A549 (cell line): ENCODE measurements around the gene ZDHHC19. TPM values are rescaled to one million over a fixed set of nuclear protein-coding genes. Genes with fewer than 3 reads are reported as not detected.
A peak's percentile ranks its signal among the peaks of the same experiment; 100 is the strongest.

Experiments used
- ATAC-seq, 2 experiments: fragments of 200-7000 bp in 1 of 2; fragments of >200 bp in 1 of 2; cut with Nextera tagmentation in 1 of 2; cut with Tn5 transposase in 1 of 2; 3 replicates each; pipeline versions ENCODE4 v1.8.0 to v1.9.1; 2018 to 2020; ENCODE audit warnings: mild to moderate bottlenecking in 1 of 2, moderate library complexity in 1 of 2
- CTCF ChIA-PET: fragments of 300-600 bp; sonication (Branson Sonifier 250); formaldehyde crosslinking; extraction: SDS; loops from one replicate; lab custom pipeline; 2021; ENCODE audit warnings: antibody characterized with exemption, inconsistent platforms; lab: Yijun Ruan, JAX
- POLR2A ChIA-PET: fragments of 350-600 bp; formaldehyde crosslinking; extraction: SDS; loops from one replicate; lab custom pipeline; 2021; ENCODE audit warnings: antibody characterized with exemption, inconsistent platforms; lab: Yijun Ruan, JAX
- DNase-seq, 2 experiments: peaks; one replicate each; pipeline versions ENCODE4 v3.0.0 to v3.0.0-alpha.2; 2011 to 2016; ENCODE audit warnings: low read depth in 1 of 2, low spot score in 1 of 2
- FAIRE-seq: peaks from 2 replicates; lab custom pipeline; 2011; peaks lifted over from hg19 to GRCh38; lab: Jason Lieb, UNC
- H3K27ac ChIP-seq, 2 experiments: fragments of >200 bp; sonication (Bioruptor Twin); formaldehyde crosslinking; 3 replicates each; pipeline ENCODE4 v1.5.1; 2016 to 2017
- H3K4me1 ChIP-seq: fragments of >200 bp; sonication (Bioruptor Twin); formaldehyde crosslinking; 3 replicates; pipeline ENCODE4 v1.6.1; 2016
- H3K4me2 ChIP-seq: fragments of >200 bp; sonication (Bioruptor Twin); formaldehyde crosslinking; 3 replicates; pipeline ENCODE4 v1.6.1; 2016
- H3K4me3 ChIP-seq: fragments of >200 bp; sonication (Bioruptor Twin); formaldehyde crosslinking; 3 replicates; pipeline ENCODE4 v1.5.1; 2016
- H3K9me3 ChIP-seq: fragments of >200 bp; sonication (Bioruptor Twin); formaldehyde crosslinking; 3 replicates; pipeline ENCODE4 v1.6.1; 2016
- CBX8 ChIP-seq: fragments of 200-600 bp; sonication (generic); IDR thresholded peaks from 2 replicates; pipeline ENCODE4 v1.6.1; 2016
- CHD2 ChIP-seq: fragments of 150-350 bp; IDR thresholded peaks from 2 replicates; pipeline ENCODE4 v1.6.1; 2014; ENCODE audit warnings: low read length; ENCODE audit not compliant: partially characterized antibody
- EHF ChIP-seq: fragments of 250-450 bp; sonication (Bioruptor Pico); IDR thresholded peaks from 2 replicates; pipeline ENCODE4 v1.5.0; 2020; ENCODE audit warnings: mild to moderate bottlenecking
- FOSL2 ChIP-seq, 2 experiments: fragments of 450-650 bp in 1 of 2; fragments of >200 bp in 1 of 2; sonication (Bioruptor Twin) in 1 of 2; formaldehyde crosslinking; IDR thresholded peaks; 2 replicates each; pipeline versions ENCODE4 v1.5.0 to v1.6.1; 2016 to 2020; ENCODE audit warnings: mild to moderate bottlenecking in 1 of 2, moderate library complexity in 1 of 2
- FOXS1 ChIP-seq: fragments of 250-450 bp; sonication (Bioruptor Pico); IDR thresholded peaks from 2 replicates; pipeline ENCODE4 v1.5.0; 2020; ENCODE audit warnings: mild to moderate bottlenecking, moderate library complexity
- HOXA7 ChIP-seq: fragments of 250-450 bp; sonication (Bioruptor Pico); IDR thresholded peaks from 2 replicates; pipeline ENCODE4 v1.5.0; 2020; ENCODE audit warnings: mild to moderate bottlenecking, moderate library complexity
- HOXB13 ChIP-seq: fragments of 250-450 bp; sonication (Bioruptor Pico); IDR thresholded peaks from 2 replicates; pipeline ENCODE4 v1.5.0; 2020; ENCODE audit warnings: low read depth, mild to moderate bottlenecking, moderate library complexity
- HOXB5 ChIP-seq: fragments of 250-450 bp; sonication (Bioruptor Pico); IDR thresholded peaks from 2 replicates; pipeline ENCODE4 v1.5.0; 2020; ENCODE audit warnings: mild to moderate bottlenecking, moderate library complexity
- JUN ChIP-seq, 2 experiments: fragments of >200 bp; sonication (Bioruptor Twin); formaldehyde crosslinking; IDR thresholded peaks; 2 replicates in 1 of 2; 3 replicates in 1 of 2; pipeline ENCODE4 v1.6.1; 2016 to 2017
- MAFK ChIP-seq: fragments of 450-650 bp; IDR thresholded peaks from 2 replicates; pipeline ENCODE4 v1.6.1; 2014; ENCODE audit not compliant: partially characterized antibody
- MAZ ChIP-seq: fragments of 150-350 bp; IDR thresholded peaks from 2 replicates; pipeline ENCODE4 v1.6.1; 2014; ENCODE audit warnings: antibody characterized with exemption, low read depth, low read length, borderline replicate concordance
- MYC ChIP-seq: IDR thresholded peaks from 2 replicates; pipeline ENCODE4 v1.6.1; 2012; ENCODE audit warnings: mild to moderate bottlenecking, inconsistent platforms, low read length, improper control_type of control experiment, borderline replicate concordance
- NFE2L2 ChIP-seq: fragments of 150-350 bp; conservative IDR thresholded peaks from 2 replicates; pipeline ENCODE4 v1.6.1; 2014; ENCODE audit warnings: low read length
- NR3C1 ChIP-seq: fragments of >200 bp; sonication (Bioruptor Twin); formaldehyde crosslinking; IDR thresholded peaks from 3 replicates; pipeline ENCODE4 v1.6.1; 2017
- PHF8 ChIP-seq: fragments of 200-600 bp; sonication (generic); IDR thresholded peaks from 2 replicates; pipeline ENCODE4 v1.6.1; 2016; ENCODE audit warnings: low read depth, mild to moderate bottlenecking, antibody characterized with exemption, moderate library complexity, borderline replicate concordance
- POLR2A ChIP-seq: IDR thresholded peaks from 2 replicates; pipeline ENCODE4 v1.6.1; 2012; ENCODE audit warnings: mild to moderate bottlenecking, low read length
- POLR2AphosphoS2 ChIP-seq: conservative IDR thresholded peaks from 2 replicates; pipeline ENCODE4 v1.6.1; 2012; ENCODE audit warnings: low read length, improper control_type of control experiment, inconsistent platforms
- RAD21 ChIP-seq, 2 experiments: fragments of >200 bp in 1 of 2; sonication (Bioruptor Twin) in 1 of 2; formaldehyde crosslinking in 1 of 2; IDR thresholded peaks in 1 of 2; conservative IDR thresholded peaks in 1 of 2; 2 replicates in 1 of 2; 3 replicates in 1 of 2; pipeline ENCODE4 v1.6.1; 2012 to 2018; ENCODE audit warnings: inconsistent platforms in 1 of 2
- RCOR1 ChIP-seq: fragments of 150-350 bp; IDR thresholded peaks from 2 replicates; pipeline ENCODE4 v1.6.1; 2014; ENCODE audit warnings: antibody characterized with exemption, low read length, low read depth
- ZC3H11A ChIP-seq: fragments of 450-650 bp; IDR thresholded peaks from 2 replicates; pipeline ENCODE4 v1.6.1; 2014; ENCODE audit warnings: antibody characterized with exemption, mild to moderate bottlenecking
- WGBS: methylation state at CpG from one replicate; pipeline ENCODE4 v1.1.6; 2017; ENCODE audit errors: missing lambda C conversion rate; 5-methylcytosine and 5-hydroxymethylcytosine counted together
- polyA plus RNA-seq, 4 experiments: library from polyadenylated mRNA; depleted of rRNA in 3 of 4; stranded (reverse); fragments of >200 nt; fragmentation: RNase III in 1 of 4; extraction: RNeasy Plus Mini Kit Qiagen cat#74134 plus additional on column Dnase treatment in 1 of 4; gene quantifications; 2 replicates in 3 of 4; 3 replicates in 1 of 4; pipeline ENCODE4 v1.2.3, GENCODE V29; 2011 to 2017
- TF ChIP-seq, protein P1 (sequence below): IDR thresholded peaks from 2 replicates; pipeline ENCODE4 v1.6.1; 2012
- TF ChIP-seq, protein P2 (sequence below): IDR thresholded peaks from 2 replicates; pipeline ENCODE4 v1.6.1; 2012; ENCODE audit warnings: low read depth, borderline replicate concordance
- TF ChIP-seq, protein P3 (sequence below): fragments of >200 bp; sonication (Bioruptor Twin); formaldehyde crosslinking; IDR thresholded peaks from 2 replicates; pipeline ENCODE4 v1.6.1; 2016
- TF ChIP-seq, protein P4 (sequence below): fragments of >200 bp; sonication (Bioruptor Twin); formaldehyde crosslinking; IDR thresholded peaks from 3 replicates; pipeline ENCODE4 v1.6.1; 2016

ZDHHC19 gene
- polyA plus RNA-seq, 2 of the 4 experiments (the other 2 are of a cell fraction), result 0.15 TPM; not detected in 1

DNA sequence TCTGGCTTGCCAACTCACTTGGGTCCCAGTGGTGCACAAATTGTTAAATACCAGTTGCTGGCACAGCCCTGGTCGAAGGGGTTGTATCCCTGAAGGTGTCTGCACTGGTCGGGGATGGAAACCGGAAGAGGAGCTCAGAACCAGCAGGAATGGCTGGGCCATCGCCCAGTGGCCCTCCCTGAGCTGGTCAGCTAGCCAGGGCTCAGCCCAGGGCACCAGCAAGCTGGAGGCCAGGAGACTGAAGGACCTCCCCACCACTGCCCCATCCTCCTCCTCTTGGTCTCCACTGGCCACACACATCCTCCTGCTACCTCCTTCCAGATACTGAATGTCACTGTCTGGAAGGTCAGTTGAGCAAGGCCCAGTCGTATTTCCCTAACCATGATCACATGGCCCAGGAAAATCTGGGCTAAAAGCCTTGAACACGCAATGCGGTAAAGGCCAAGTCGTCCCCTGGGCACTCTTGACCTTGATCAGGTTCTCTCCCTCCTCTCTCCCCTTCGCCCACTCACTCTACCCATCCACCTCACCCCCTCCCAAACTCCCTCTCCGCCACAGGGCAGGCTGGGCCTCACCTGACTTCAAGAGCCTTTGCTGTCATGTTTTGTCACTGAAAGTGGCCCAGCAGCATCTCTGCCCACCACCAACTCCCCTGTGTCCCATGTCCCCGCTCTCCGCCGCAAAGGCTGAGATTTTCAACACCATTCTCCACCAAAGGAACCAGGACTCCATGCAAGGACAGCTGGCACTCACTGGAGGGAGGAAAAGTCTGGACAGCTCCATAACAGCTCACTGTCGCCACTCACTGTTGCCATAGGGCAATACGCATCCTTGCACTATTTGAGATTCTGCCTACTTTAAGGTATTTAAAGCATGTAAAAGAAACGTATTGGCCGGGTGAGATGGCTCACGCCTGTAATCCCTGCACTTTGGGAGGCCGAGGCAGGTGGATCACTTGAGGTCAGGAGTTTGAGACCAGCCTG, 12.1 kb downstream of the ZDHHC19 start:
- TF ChIP-seq EHF (CRISPR knock-in tag), result no peak
- no peak for TF ChIP-seq NFE2L2
- TF ChIP-seq RAD21 (conservative IDR thresholded peaks at IDR 0.05 in 1 of 2, IDR thresholded peaks at IDR 0.05 in 1 of 2), result 0 out of 5 replicates have a peak, but pooled peaks of 1 of the 2 experiments have one; percentile 5
- no peak for TF ChIP-seq CBX8
- TF ChIP-seq, protein P1, sequence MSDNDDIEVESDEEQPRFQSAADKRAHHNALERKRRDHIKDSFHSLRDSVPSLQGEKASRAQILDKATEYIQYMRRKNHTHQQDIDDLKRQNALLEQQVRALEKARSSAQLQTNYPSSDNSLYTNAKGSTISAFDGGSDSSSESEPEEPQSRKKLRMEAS, result no peak
- TF ChIP-seq, protein P2, sequence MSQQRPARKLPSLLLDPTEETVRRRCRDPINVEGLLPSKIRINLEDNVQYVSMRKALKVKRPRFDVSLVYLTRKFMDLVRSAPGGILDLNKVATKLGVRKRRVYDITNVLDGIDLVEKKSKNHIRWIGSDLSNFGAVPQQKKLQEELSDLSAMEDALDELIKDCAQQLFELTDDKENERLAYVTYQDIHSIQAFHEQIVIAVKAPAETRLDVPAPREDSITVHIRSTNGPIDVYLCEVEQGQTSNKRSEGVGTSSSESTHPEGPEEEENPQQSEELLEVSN, result no peak
- TF ChIP-seq, protein P3, sequence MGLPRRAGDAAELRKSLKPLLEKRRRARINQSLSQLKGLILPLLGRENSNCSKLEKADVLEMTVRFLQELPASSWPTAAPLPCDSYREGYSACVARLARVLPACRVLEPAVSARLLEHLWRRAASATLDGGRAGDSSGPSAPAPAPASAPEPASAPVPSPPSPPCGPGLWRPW, result no peak
- TF ChIP-seq, protein P4, sequence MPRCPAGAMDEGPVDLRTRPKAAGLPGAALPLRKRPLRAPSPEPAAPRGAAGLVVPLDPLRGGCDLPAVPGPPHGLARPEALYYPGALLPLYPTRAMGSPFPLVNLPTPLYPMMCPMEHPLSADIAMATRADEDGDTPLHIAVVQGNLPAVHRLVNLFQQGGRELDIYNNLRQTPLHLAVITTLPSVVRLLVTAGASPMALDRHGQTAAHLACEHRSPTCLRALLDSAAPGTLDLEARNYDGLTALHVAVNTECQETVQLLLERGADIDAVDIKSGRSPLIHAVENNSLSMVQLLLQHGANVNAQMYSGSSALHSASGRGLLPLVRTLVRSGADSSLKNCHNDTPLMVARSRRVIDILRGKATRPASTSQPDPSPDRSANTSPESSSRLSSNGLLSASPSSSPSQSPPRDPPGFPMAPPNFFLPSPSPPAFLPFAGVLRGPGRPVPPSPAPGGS, result no peak
- WGBS, result 79% methylated on average over 15 of the region's 19 CpGs
- ATAC-seq (peak in 1 of 2 experiments; percentile 31; a peak in 3 of 6 replicates), FAIRE-seq (no peak), DNase-seq (peak in 1 of 2 experiments; percentile 31)
- Histone ChIP-seq H3K9me3 (no peaks in the 10 kb centered on the region), H3K4me1 (no peaks in the 10 kb centered on the region), H3K4me3 (no peak overlapping the region), H3K4me2 (no peak overlapping the region), H3K27ac (no peak overlapping the region)
- CTCF ChIA-PET, result interaction anchor here (1.0 to 4.8 kb wide), 3 partner anchors 11 to 175 kb away, joined by 3 to 64 read pairs (median 25); no protein-coding TSS in a partner anchor
- POLR2A ChIA-PET, result no interaction called here

DNA sequence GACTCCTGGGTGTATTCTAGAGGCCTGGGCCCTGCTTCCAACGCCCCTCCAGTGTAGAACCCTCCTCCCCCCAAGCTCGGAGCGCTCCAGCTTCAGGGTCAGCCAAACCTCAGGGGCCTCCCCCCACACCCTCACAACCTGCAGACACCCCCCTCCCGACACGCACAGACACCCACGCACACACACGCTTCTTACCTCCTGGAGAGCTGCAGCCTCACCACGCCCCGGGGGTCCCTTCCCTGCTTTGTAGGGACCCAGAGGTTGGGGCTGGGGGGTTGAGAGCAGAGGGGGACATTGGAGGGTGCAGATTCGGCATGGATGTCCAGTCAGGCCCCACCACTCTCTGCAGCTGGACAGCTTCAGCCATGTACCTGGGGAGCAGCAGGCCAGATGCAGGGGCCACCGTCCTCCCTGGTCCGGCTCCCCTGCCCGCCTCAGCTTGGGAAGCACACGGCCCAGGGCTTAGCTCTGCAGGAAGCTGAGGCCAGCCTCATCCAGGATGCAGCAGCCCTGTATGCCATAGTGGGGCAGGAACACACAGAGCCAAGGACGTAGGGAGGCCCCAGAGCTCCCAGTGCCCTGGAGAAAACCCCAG, 13.0 kb downstream of the ZDHHC19 start:
- ATAC-seq (no peak), FAIRE-seq (no peak), DNase-seq (no peak)
- Histone ChIP-seq H3K4me1 (no peaks in the 10 kb centered on the region), H3K4me3 (no peak overlapping the region), H3K27ac (no peak overlapping the region), H3K4me2 (no peak overlapping the region), H3K9me3 (no peaks in the 10 kb centered on the region)
- TF ChIP-seq FOSL2 (IDR thresholded peaks at IDR 0.05) (no peak), FOSL2 (CRISPR knock-in tag; IDR thresholded peaks at IDR 0.05) (no peak), MAFK (no peak), POLR2A (no peak), MAZ (no peak), RCOR1 (no peak), CHD2 (no peak), NFE2L2 (no peak), HOXB5 (CRISPR knock-in tag) (no peak), PHF8 (no peak), ZC3H11A (no peak), MYC (no peak), POLR2AphosphoS2 (no peak), NR3C1 (no peak), JUN (IDR thresholded peaks at IDR 0.05) (no peak), HOXA7 (no peak), FOXS1 (CRISPR knock-in tag) (no peak), RAD21 (conservative IDR thresholded peaks at IDR 0.05 in 1 of 2, IDR thresholded peaks at IDR 0.05 in 1 of 2) (no peak), HOXB13 (CRISPR knock-in tag) (no peak)
- TF ChIP-seq, protein P1, result no peak
- TF ChIP-seq, protein P2, result no peak
- ChIA-PET POLR2A (no interaction called here), CTCF (interaction anchor here (1.0 to 4.8 kb wide), 3 partner anchors 10 to 174 kb away, joined by 3 to 64 read pairs (median 25); no protein-coding TSS in a partner anchor)
- WGBS, result 40% methylated on average over 1 of the region's 15 CpGs
